ENCODE data around the gene PCK2. TPM values are rescaled to one million over a fixed set of nuclear protein-coding genes. Genes with fewer than 3 reads are reported as not detected.
A peak's percentile ranks its signal among the peaks of the same experiment; 100 is the strongest.

The PCK2 gene
- polyA plus RNA-seq, 1 donor, result 4.3 TPM

DNA sequence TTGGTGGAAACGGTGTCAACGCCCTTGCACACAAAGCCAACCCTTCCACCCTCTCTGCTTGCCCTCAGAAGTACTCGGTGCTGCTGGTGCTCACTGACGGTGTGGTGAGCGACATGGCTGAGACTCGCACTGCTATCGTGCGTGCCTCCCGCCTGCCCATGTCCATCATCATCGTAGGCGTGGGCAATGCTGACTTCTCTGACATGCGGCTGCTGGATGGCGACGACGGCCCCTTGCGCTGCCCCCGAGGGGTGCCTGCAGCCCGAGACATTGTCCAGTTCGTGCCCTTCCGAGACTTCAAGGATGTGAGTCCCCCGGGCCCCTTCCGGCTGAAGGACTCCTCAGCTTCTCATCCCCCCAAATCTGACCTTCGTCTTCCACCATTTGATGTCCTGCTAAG is 17.0 kb upstream of the PCK2 start:
- DNase-seq, result no peak

DNA sequence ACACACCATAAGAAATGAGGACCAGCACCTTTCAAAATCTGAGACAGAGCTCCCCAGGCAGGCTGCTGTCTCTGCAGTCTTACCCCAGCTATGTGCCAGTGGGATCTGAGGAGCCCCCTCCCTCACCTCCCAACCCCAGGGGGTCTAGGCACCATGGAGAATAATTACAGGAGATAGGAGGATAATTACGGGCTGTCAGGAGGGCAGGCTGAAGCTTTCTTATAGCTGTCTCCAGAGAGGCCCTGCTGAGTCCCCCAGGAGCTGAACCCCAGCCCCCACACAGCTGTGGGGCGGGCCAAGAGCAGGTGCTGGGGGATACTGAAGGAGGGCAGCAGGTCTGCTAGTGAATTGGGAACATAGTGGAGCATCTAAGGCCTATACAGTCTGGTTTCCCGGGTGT is 16.0 kb upstream of the PCK2 start:
- DNase-seq, result no peak

DNA sequence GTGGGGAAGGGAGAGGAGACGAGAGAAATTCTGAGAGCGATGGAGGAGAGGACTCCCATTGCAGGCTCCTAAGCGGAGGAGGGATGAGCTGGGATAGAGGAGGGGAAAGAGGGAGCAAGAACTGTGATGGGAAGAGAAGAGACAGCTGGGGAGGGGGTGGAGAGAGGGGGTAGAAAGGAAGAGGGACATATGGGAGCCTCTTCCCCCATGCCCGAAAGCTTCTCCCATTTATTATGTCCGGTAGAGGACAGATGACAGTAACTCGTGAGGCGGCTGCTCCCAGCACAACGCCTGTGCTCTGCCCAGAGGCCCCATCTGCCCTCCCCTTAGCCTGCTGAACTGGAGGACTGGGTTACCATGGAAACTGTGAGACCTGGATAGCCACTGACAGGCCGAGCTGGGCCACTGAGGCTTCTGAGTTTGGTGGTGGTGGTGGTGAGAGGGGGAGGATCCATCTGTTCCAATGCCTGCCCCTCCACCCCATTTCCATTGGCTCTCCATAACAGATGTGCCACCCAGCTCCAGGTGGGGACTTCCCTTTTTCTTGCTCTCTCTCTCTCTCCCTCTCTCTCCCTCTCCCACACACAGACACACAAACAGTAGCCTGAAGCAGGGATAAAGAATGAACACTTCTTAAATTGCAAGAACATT is 14.5 kb upstream of the PCK2 start:
- no peak for DNase-seq

DNA sequence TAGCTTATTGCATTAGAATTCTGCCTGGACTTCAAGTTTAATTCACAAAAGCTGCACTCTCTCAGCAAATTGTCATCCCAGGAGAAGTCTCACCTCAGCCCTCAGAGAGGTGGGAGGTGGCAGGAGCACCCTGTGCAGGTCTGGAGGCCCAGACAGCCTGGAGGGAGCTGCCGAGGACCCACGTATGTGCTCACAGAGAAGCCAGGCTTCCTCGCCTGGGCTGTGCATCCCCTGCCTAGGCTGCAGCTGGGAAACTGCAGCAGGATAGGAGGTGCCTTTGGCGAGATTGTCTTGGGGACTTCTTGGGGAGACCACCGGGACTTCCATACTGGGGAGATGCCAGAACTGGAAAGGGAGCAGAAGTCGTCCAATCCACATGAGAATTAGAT is 14.0 kb upstream of the PCK2 start:
- no peak for DNase-seq

DNA sequence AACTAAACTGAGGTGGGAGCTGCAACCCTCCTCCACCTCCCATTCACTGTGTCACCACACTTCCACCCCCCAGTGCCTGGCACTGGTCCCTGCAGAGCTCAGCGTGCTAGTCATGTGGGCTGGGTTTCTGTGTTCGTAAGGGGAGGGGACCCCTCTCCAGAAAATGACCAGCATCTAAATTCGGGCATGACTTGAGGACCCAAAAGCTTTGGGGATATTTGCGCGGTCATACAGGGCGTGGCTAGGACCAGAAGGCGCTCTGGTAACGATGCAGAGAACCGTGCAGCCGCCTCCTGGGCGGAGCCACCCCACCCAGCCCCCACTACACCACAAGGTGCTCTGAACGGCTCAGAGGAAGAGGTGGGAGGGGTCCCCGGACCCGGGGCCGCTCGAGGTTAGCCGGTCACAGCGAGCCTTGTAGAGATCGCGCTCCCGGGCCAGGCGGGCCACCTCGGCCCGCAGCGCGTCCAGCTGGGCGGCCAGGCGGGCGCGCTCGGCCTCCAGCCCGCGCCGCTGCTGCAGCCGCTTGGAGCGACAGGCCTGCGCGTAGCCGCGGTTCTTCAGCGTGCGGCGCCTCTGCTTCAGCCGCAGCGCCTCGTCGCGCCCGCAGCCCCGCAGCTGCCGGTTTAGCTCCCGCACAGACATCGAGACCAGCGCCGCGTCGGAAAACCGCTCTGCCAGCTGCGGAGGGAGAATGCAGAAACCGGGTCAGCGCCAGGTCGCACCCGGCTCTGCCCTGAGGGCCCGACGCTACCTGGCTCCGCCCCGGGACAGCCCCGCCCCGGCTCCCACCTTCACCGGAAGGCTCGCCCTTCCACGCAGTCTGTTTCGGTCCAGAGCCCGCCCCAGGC is 13.0 kb upstream of the PCK2 start:
- peak; percentile 28 for DNase-seq

DNA sequence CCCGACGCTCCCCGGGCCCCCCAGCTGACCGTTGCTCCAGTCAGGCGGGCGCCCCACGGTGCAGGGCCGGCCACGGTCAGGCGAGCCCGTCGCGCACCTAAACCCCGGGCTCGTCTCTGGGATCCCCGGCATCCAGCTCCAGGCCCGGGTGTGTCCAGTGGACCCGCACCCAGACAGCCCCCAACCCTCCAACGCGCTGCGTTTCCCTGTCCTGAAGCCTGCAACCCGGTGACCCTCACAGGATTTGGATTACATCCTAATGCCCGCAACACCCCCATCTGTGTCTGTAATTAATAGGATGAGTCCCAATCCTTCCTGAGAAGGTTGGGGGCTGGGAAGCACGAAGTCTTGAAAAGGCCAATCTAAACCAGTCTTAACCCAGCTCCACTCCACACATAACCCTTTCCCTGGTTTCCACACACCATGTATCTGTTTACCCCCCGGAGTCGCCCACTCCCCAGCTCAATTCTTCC is 12.3 kb upstream of the PCK2 start:
- DNase-seq, result no peak

DNA sequence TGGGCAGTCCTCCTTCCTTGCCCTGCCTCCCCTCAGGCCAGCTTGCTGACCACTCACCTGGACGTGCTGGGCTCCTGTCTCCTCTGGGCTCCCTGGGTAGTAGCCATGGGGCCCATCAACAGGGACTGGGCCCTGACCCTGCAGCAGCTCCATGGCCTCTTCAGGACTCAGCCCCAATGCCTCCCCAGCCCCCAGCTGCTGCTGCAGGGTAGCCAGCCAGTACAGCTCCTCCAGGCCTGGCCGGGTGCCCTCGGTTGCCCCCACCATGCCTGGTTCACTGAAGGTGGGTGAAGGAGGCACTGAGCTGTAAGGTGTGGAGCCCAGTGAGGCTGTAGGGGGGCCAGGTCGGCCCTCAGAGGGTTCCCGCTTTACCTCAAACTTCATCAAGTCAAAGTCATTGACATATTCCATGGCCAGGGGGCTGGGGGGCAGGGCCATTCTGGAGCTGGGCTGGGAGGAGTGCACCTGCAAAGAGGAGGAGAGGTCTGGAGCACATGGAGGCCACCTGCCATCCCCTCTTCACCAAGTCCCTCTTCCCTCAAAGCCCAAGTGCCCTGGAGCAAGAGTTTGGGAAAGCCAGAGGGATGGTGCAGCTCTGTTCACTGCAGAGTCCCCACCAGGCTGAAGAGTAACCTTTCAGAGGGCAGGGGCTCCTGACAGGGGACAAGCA is 11.6 kb upstream of the PCK2 start:
- DNase-seq, result no peak

DNA sequence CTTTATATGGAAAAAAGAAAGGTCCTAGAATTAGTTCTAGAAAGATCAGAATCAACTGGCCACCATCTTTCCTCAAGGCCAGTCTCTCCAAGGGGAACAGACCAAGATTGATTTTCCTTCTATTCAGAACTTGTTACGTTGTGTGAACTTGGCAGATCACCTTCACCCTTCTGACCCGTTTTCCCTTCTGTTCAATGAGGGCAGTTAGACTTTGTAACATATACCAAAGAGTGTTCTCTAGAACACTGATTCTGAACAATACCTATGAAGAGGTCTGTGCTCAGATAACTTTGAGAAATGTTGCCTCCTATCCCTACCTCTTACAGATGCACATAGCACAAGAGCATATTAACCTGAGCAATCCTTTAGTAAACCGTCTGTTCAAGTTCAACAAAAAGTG is 10.6 kb upstream of the PCK2 start:
- DNase-seq, result no peak

DNA sequence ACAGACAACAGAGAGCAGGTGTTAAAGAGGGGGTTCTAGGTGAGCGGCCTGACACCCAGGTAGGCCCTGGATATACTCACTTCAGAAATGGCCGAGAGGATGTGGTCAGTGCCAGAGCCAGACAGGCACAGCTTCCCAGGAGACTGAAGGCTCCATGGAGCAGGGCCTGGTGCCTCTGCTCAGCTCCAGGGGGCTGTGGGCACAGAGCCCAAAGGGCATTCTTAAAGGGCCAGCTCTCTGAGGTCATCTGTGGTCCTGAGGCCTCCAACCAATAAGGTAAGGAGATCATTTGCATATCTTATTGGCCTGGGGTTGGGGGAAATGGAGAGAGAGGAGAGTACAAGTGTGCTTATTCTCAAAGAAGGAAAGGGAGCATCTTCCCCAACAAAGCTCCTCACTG is 9.7 kb upstream of the PCK2 start:
- no peak for DNase-seq

DNA sequence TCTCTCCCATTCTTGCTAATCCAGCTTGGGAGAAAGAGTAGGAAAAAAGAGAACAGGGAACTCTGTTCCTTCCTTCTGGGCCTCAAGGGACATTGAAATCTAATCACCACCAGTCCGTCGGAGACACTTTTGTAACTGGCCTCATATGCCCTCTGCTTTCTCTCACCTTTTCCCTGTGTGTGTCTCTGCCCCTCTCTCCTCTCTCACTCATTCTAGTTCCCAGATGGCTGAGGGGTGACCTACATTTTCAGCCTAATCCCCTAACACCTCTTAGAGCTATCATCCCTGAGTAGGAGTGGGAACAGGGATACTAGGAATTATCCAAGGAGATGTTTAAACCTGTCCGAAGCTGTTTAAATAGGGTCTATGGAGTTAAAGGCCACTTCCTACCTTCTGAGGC is 8.9 kb upstream of the PCK2 start:
- DNase-seq, result no peak

DNA sequence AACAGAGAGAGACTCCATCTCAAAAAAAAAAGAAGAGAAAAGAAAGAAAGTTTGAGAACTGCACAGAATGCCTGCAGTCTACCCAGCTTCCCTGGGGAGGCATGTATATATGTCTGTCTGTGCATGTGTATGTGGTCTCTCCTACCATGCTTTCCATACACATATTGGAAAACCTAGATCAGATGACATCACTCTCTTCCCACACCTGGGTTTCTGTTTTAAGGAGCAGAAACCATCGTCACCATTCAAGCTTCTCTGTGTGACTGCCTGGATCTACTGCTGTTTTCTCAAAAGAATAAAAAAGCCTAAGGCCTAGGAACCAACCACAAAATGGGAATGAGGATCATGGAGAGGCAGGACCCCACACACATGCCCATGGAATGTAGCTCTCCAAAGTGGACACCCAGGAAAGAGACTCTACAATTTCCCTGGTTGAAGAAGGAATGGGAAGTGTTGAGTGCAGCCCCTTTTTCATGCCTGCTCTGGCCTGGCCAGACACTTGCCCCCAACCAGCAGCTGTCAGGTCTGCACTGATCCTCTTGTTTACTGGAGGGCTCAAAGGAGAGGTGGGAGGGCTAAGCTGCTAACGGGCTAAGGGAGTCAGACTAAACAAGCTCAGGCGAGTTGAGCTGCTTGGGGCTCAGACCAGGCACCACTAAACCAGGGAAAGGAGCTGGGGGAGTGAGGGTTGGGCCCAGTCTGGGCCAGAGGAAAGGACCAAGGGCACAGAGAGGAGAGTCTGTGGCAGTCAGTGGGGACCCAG is 7.7 kb upstream of the PCK2 start:
- no peak for DNase-seq

DNA sequence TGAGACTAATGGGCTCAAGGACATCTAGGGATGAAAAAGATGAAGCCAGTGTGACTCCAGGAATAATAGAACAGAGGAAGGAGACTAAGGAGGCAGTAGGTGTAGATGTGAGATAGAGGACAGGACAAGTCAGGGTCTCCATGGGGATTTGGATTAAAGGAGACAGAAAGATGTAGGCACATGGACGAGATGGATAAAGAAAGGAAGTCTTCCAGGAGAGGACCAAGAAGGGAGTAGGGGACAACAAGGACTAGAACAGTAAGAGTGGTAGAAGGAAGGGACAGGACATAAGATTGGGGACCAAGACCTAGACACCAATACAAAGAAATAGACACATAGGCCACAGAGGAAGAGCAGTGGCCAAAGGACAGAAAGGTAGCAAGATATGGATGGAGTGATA is 7.1 kb upstream of the PCK2 start:
- DNase-seq, result no peak

DNA sequence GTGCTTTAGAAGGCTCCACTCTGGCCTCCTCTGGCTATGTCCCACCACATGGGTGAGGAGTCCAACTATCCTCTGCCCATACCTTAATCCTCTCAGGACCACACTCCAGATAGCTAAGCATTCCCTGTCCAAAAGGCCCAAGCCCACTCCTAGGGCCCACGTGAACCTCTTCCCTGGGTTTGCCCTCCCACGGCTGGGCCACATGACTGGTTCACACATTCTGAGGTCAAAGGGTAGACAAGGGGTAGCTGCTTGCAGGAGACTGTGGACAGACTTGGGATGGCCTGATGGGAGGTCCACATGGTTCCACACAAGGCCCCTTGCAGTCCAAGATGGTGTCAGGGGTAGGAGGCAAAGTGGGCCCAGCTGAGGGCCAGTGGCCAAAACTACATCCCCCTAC is 6.0 kb upstream of the PCK2 start:
- DNase-seq, result no peak

DNA sequence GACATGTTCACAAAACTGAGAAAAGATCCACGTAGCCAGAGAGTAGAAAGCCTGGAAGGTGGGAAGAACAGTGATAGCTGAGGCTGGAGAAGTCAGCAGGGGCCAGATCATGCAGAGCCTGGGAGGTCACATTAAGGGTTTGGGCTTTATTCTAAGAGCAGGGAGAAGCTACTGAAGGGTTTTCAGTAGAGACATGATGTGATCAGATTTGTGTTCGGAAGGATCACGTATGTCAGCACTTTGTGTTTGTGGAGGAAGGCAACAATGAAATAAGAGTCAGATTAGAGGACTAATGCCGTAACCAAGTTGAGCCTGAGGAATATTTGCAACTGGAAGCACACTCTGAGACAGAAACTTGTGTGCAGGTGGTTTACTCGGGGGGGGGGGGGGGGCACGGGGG is 4.2 kb upstream of the PCK2 start:
- DNase-seq, result no peak

DNA sequence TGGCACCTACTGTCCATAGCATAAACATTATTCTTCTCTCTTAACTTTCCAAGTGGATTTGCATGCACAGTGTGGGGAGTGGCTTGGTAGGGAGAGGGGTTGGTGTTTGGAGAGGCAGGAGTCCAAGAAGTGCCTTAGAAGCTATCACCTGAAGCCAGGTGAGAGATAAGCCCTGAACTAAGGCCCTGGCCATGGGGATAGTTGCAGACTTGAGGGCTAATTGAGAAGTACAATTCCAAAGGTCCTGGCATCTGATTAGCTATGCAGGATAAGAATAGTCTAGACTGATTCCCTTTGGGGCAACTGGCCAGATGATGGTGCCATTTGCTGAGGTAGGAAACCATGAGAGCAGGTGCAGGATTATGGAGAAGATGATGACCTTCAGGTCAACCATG is 2.0 kb upstream of the PCK2 start:
- no peak for DNase-seq

DNA sequence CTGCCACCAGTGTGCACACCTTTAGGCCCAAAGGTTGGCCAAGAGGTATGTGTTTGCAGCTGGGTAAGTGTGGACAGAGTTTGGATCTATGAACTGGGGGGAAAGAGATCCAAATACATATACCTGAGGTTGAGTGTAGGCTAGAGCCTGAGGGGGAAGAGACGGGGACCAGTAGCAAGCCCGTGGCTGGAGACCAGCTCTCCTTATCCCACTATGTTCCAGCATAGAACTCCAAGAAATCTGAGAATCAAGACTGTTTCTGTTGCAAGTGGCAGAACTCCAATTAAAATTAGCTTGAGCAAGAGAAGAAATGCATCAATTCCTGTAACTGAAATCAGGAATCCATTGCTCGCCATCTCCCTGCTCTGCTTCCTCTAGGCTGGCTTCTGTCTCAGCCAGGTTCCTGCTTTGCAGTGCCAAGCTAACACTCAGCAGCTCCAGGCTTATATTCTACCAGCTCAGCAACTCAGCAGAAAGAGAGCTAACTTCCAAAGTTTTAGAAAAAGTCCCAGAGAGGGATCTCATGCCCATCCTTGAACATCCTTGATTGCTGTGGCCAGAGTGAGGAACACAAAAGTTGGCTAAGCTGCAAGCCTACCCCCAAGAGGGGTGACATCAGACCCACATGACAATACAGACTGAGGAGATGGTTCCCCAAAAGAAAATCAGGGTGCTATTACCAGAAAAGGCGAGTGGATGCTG is 1.5 kb upstream of the PCK2 start:
- DNase-seq, result no peak

DNA sequence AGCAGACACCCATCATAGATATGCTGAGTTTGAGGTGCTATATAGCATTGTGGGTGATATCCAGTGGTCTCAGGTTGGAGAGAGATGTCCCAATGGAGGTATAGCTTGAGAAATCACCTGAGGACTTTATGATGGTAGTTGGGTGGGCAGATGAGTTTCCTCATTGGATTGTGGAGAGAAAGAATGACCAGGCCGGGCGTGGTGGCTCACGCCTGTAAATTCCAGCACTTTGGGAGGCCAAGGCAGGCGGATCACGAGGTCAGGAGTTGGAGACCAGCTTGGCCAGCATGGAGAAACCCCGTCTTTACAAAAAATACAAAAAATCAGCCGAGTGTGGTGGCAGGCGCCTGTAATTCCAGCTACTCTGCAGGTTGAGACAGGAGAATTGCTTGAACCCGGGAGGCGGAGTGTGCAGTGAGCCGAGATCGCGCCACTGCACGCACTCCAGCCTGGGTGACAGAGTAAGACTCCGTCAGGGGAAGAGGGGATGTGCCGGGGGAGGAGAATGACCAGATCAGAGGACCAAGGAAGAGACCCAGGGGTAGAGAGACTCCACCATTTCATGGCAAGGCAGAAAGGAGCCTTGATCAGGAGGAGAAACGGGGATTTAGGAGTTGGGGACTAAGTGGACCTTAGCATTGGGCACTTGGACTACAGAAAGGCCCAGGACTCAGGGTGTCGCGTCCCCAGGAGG is 757 bp upstream of the PCK2 start:
- peak; percentile 13 for DNase-seq

DNA sequence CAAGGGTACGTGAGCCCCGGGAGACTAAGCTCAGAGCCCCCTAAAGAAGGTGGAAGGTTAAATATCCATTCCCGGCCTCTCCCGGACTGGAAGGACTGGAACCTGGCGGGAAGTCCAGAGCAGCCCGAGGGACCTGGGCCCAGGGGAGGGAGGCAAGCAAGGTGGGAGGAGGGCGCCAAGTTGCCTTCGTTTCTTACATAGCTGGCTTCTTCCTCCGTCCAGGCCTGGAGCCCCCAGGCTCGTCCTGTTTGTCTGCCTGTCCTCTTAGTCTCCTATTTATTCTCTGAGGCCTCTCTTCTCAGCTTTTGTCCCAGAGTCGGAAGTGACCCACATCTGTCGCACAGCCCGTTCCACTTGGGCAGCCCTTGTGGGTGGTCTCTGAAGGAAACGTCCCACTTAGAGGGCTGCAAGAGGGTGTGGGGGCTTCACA is 745 bp downstream of the PCK2 start:
- DNase-seq, result no peak

DNA sequence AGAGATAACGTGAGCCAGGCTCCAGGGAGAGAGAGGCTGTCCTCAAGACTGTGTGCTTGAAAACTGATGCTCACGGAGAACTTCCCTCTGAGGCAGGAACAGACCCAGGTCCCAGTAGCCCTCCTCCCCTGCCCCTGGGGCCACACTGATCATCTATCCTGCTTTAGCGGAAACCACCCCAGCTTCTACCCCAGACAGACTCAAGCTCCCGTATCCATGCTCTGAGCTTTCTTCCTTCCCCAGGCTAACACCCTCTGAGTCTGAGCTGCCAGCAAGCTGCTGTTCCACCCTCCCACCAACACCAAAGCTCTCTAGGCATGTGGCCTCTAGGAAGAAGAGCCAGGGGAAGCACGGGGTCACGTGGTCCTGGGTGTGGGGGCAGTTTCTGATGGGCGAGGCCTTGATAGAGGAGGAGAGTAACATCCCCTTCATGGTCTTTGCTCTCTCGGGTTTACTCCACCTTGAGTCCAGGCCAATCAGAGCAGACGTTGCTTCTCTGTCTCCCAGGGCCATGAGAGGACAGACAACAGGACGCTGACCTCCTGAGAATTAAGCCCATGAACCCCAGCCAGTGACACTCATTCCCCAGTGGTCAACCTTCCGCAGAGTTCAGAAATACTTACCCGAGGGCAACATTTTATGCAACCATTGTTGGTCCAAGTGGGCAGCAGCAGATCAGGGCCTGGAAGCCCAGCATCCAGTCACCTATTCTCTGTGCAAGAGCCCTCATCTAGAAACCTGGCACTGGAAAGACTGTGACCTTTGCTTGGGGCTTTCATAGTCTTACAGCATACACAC is 1.4 kb downstream of the PCK2 start:
- DNase-seq, result no peak

DNA sequence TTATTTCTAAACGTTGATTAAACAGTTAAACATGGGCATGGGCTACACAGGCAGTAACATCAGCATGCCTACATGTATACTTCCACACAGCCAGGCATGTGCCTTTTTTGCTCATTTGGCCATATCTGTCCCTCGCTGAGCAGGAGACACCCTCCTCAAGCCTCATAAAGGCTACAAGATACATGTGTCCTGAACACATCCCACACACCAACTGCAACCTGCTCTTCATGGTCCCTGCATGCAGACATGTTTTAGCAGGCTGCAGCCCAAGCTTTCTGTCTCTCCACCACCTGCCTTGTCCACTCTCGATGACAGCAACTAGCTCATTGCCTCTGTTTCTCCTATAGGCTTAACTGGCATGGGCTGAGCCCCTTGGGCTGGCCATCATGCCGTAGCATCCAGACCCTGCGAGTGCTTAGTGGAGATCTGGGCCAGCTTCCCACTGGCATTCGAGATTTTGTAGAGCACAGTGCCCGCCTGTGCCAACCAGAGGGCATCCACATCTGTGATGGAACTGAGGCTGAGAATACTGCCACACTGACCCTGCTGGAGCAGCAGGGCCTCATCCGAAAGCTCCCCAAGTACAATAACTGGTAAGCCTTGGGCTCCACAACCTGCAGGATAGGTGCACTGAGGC is 2.6 kb downstream of the PCK2 start:
- no peak for DNase-seq
